H1 (cell line): ENCODE results near the gene WDR90. TPM values are rescaled to one million over a fixed set of nuclear protein-coding genes. Genes with fewer than 3 reads are reported as not detected.

Experiments used
- CTCF ChIA-PET: fragments of 300-600 bp; sonication (Branson Sonifier 250); formaldehyde crosslinking; loops from one replicate; lab custom pipeline; 2021; ENCODE audit not compliant: partially characterized antibody; lab: Charles Lee
- POLR2A ChIA-PET: fragments of 300-600 bp; sonication (Branson Sonifier 250); formaldehyde crosslinking; loops from one replicate; lab custom pipeline; 2021; ENCODE audit warnings: inconsistent platforms; ENCODE audit not compliant: partially characterized antibody; lab: Charles Lee
- DNase-seq, 2 experiments: peaks; one replicate each; pipeline versions ENCODE4 v3.0.0 to v3.0.0-alpha.2; 2010 to 2022; ENCODE audit warnings: low spot score in 2 of 2, low read depth in 1 of 2, mixed read lengths in 1 of 2
- FAIRE-seq: peaks from 2 replicates; lab custom pipeline; 2011; peaks lifted over from hg19 to GRCh38; lab: Jason Lieb, UNC
- H2AFZ ChIP-seq: 2 replicates; pipeline ENCODE4 v1.8.1; 2012; ENCODE audit warnings: low read length, inconsistent platforms
- H2AK5ac ChIP-seq: 2 replicates; pipeline ENCODE4 v1.6.1; 2013; ENCODE audit warnings: low read depth, low read length
- H2BK120ac ChIP-seq: replicated peaks from 2 replicates; pipeline ENCODE3; 2013; ENCODE audit warnings: low read depth, low read length, inconsistent platforms
- H2BK12ac ChIP-seq: 2 replicates; pipeline ENCODE4 v1.6.1; 2013; ENCODE audit warnings: low read depth, low read length
- H2BK15ac ChIP-seq: 2 replicates; pipeline ENCODE4 v1.6.1; 2013; ENCODE audit warnings: low read length
- H2BK20ac ChIP-seq: 2 replicates; pipeline ENCODE4 v1.6.1; 2013; ENCODE audit warnings: low read length
- H2BK5ac ChIP-seq: 2 replicates; pipeline ENCODE4 v1.6.1; 2013; ENCODE audit warnings: low read depth, low read length
- H3K14ac ChIP-seq: 2 replicates; pipeline ENCODE4 v1.6.1; 2013; ENCODE audit warnings: inconsistent platforms; ENCODE audit not compliant: insufficient read length
- H3K18ac ChIP-seq: 2 replicates; pipeline ENCODE4 v1.6.1; 2013; ENCODE audit warnings: low read length; ENCODE audit errors: extremely low read depth
- H3K23ac ChIP-seq: 2 replicates; pipeline ENCODE4 v1.6.1; 2013; ENCODE audit warnings: inconsistent platforms; ENCODE audit not compliant: insufficient read length
- H3K23me2 ChIP-seq: 2 replicates; pipeline ENCODE4 v1.6.1; 2013; ENCODE audit warnings: low read depth, low read length
- H3K27ac ChIP-seq: 2 replicates; pipeline ENCODE4 v1.6.1; 2011; ENCODE audit warnings: low read depth, low read length, inconsistent platforms
- H3K27me3 ChIP-seq, 4 experiments: replicated peaks in 1 of 4; 1 replicate in 1 of 4; 2 replicates in 3 of 4; pipeline versions ENCODE4 v1.6.1 to v1.8.1; 2011 to 2013; ENCODE audit warnings: low read length in 3 of 4, mild to moderate bottlenecking in 3 of 4, inconsistent platforms in 2 of 4, mixed read lengths in 2 of 4, moderate library complexity in 1 of 4; ENCODE audit not compliant: control insufficient read depth in 3 of 4, insufficient read depth in 3 of 4; ENCODE audit errors: extremely low read depth in 1 of 4
- H3K36me3 ChIP-seq, 4 experiments: 2 replicates each; pipeline versions ENCODE4 v1.6.1 to v1.8.1; 2011 to 2013; ENCODE audit warnings: mild to moderate bottlenecking in 4 of 4, low read length in 3 of 4, moderate library complexity in 2 of 4, control low read depth in 1 of 4, inconsistent platforms in 1 of 4; ENCODE audit not compliant: insufficient read depth in 4 of 4, control insufficient read depth in 2 of 4
- H3K4ac ChIP-seq: replicated peaks from 2 replicates; pipeline ENCODE3; 2013; ENCODE audit warnings: low read length, low read depth, mixed read lengths, inconsistent platforms; ENCODE audit not compliant: insufficient read length
- H3K4me1 ChIP-seq, 4 experiments: replicated peaks in 1 of 4; 1 replicate in 1 of 4; 2 replicates in 3 of 4; pipeline versions ENCODE4 v1.6.1 to v1.8.1; 2011 to 2013; ENCODE audit warnings: low read length in 3 of 4, inconsistent platforms in 2 of 4, mixed read lengths in 1 of 4; ENCODE audit not compliant: insufficient read depth in 4 of 4, control insufficient read depth in 3 of 4
- H3K4me2 ChIP-seq, 2 experiments: 2 replicates each; pipeline versions ENCODE4 v1.6.1 to v1.8.1; 2011 to 2013; ENCODE audit warnings: low read depth in 2 of 2, low read length in 2 of 2, control low read depth in 1 of 2, inconsistent platforms in 1 of 2, mild to moderate bottlenecking in 1 of 2; ENCODE audit not compliant: insufficient read depth in 1 of 2
- H3K4me3 ChIP-seq, 4 experiments: fragments of 200-600, 300-600 bp in 1 of 4; sonication (generic), shearing (Covaris generic), sonication (Bioruptor Twin) in 1 of 4; 2 replicates each; pipeline versions ENCODE4 v1.5.1 to v1.8.1; 2011 to 2016; ENCODE audit warnings: low read length in 4 of 4, low read depth in 3 of 4, control low read depth in 2 of 4, inconsistent platforms in 2 of 4, mild to moderate bottlenecking in 2 of 4, mixed read lengths in 1 of 4, moderate library complexity in 1 of 4; ENCODE audit not compliant: insufficient read depth in 2 of 4; ENCODE audit errors: extremely low read depth in 1 of 4
- H3K56ac ChIP-seq: replicated peaks from 2 replicates; pipeline ENCODE3; 2013; ENCODE audit warnings: low read depth, mild to moderate bottlenecking, mixed read lengths, low read length, inconsistent platforms; ENCODE audit not compliant: insufficient read length
- H3K79me1 ChIP-seq: 2 replicates; pipeline ENCODE4 v1.6.1; 2013; ENCODE audit warnings: low read depth, low read length, control low read depth
- H3K79me2 ChIP-seq, 2 experiments: 2 replicates each; pipeline versions ENCODE4 v1.6.1 to v1.8.1; 2012 to 2013; ENCODE audit warnings: low read length in 2 of 2, mild to moderate bottlenecking in 2 of 2, inconsistent platforms in 1 of 2; ENCODE audit not compliant: insufficient read depth in 2 of 2, control insufficient read depth in 1 of 2
- H3K9ac ChIP-seq, 4 experiments: replicated peaks in 1 of 4; 1 replicate in 1 of 4; 2 replicates in 3 of 4; pipeline versions ENCODE4 v1.6.1 to v1.8.1; 2011 to 2013; ENCODE audit warnings: low read depth in 3 of 4, low read length in 3 of 4, control low read depth in 2 of 4, mild to moderate bottlenecking in 2 of 4, moderate library complexity in 2 of 4, inconsistent platforms in 1 of 4; ENCODE audit errors: extremely low read depth in 1 of 4
- H3K9me3 ChIP-seq, 2 experiments: 2 replicates each; pipeline versions ENCODE4 v1.6.1 to v1.8.1; 2012 to 2013; ENCODE audit warnings: mild to moderate bottlenecking in 2 of 2, moderate library complexity in 2 of 2, control low read depth in 1 of 2, inconsistent platforms in 1 of 2, low read depth in 1 of 2, low read length in 1 of 2, mixed read lengths in 1 of 2; ENCODE audit not compliant: insufficient read depth in 2 of 2
- H4K20me1 ChIP-seq, 2 experiments: replicated peaks in 1 of 2; 2 replicates each; pipeline versions ENCODE3 to v1.8.1; 2011 to 2013; ENCODE audit warnings: inconsistent platforms in 2 of 2, low read length in 2 of 2, mild to moderate bottlenecking in 1 of 2; ENCODE audit not compliant: insufficient read depth in 2 of 2, control insufficient read depth in 1 of 2
- H4K5ac ChIP-seq: 2 replicates; pipeline ENCODE4 v1.6.1; 2013; ENCODE audit warnings: low read length, low read depth, mixed read lengths, inconsistent platforms; ENCODE audit not compliant: insufficient read length
- H4K8ac ChIP-seq: 2 replicates; pipeline ENCODE4 v1.8.0; 2013; ENCODE audit warnings: mild to moderate bottlenecking, moderate library complexity, low read length, inconsistent platforms; ENCODE audit not compliant: insufficient read depth; ENCODE audit errors: extremely low read depth
- H4K91ac ChIP-seq: replicated peaks from 2 replicates; pipeline ENCODE3; 2013; ENCODE audit warnings: low read length, mixed read lengths, inconsistent platforms; ENCODE audit not compliant: insufficient read length
- FOSL1 ChIP-seq: IDR thresholded peaks from 2 replicates; pipeline ENCODE4 v1.6.1; 2011; ENCODE audit warnings: mild to moderate bottlenecking, low read depth, low read length, moderate library complexity; ENCODE audit not compliant: insufficient read depth
- POLR2A ChIP-seq, 2 experiments: IDR thresholded peaks; 1 replicate in 1 of 2; 2 replicates in 1 of 2; pipeline ENCODE4 v1.6.1; 2011; ENCODE audit warnings: low read depth in 2 of 2, low read length in 2 of 2, mild to moderate bottlenecking in 2 of 2; ENCODE audit errors: control extremely low read depth in 1 of 2
- POU5F1 ChIP-seq: IDR thresholded peaks from 2 replicates; pipeline ENCODE4 v1.6.1; 2011; ENCODE audit warnings: low read depth, mild to moderate bottlenecking, low read length, moderate library complexity
- SIX5 ChIP-seq: IDR thresholded peaks from 2 replicates; pipeline ENCODE4 v1.6.1; 2011; ENCODE audit warnings: mild to moderate bottlenecking, low read depth, low read length
- TCF12 ChIP-seq: IDR thresholded peaks from 2 replicates; pipeline ENCODE4 v1.6.1; 2011; ENCODE audit warnings: low read depth, mild to moderate bottlenecking, low read length
- ZNF274 ChIP-seq: IDR thresholded peaks from 2 replicates; pipeline ENCODE4 v1.7.0; 2012; ENCODE audit warnings: low read length, borderline replicate concordance; ENCODE audit errors: extremely low read depth
- WGBS, 2 experiments: shearing (Covaris generic) in 1 of 2; methylation state at CpG; one replicate each; pipeline versions ENCODE4 v1.1.6 to v1.1.7; 2013 to 2015; ENCODE audit warnings: low lambda C conversion rate in 2 of 2, mixed read lengths in 2 of 2, inconsistent platforms in 1 of 2, low coverage in 1 of 2, missing lambda C conversion rate in 1 of 2; ENCODE audit not compliant: insufficient replicate concordance in 2 of 2, insufficient coverage in 1 of 2, insufficient read length in 1 of 2; ENCODE audit errors: extremely low coverage in 1 of 2, missing lambda C conversion rate in 1 of 2; 5-methylcytosine and 5-hydroxymethylcytosine counted together
- polyA plus RNA-seq, 7 experiments: library from polyadenylated mRNA; depleted of rRNA in 3 of 7; stranded (reverse) in 5 of 7; unstranded in 2 of 7; fragments of >200 nt in 5 of 7; fragments of 200-250 nt in 2 of 7; gene quantifications; 1 replicate in 5 of 7; 2 replicates in 1 of 7; 4 replicates in 1 of 7; pipeline versions ENCODE4 v1.2.1 to v1.2.3, GENCODE V29; 2011 to 2013; ENCODE audit warnings: missing spikeins in 2 of 7, mixed read lengths in 2 of 7
- total RNA-seq: library from RNA; stranded (reverse); fragmentation: NEBNext Ultra II Directional; extraction: Animal tissue kit (Norgen Biotek cat#: 25700); gene quantifications from 2 replicates; pipeline ENCODE4 v1.2.1, GENCODE V29; 2021
- TF ChIP-seq, protein P1 (sequence below): IDR thresholded peaks from 2 replicates; pipeline ENCODE4 v1.6.1; 2012; ENCODE audit warnings: low read length, inconsistent platforms
- TF ChIP-seq, protein P2 (sequence below): IDR thresholded peaks from 2 replicates; pipeline ENCODE4 v1.6.1; 2011; ENCODE audit warnings: low read depth, mild to moderate bottlenecking, low read length; ENCODE audit not compliant: insufficient read depth

WDR90 gene
- total and polyA plus RNA-seq, 2 of the 8 experiments (the other 6 are each of a cell fraction or from before 2014, with no cell fraction given), result 24.0 to 47.2 TPM

DNA sequence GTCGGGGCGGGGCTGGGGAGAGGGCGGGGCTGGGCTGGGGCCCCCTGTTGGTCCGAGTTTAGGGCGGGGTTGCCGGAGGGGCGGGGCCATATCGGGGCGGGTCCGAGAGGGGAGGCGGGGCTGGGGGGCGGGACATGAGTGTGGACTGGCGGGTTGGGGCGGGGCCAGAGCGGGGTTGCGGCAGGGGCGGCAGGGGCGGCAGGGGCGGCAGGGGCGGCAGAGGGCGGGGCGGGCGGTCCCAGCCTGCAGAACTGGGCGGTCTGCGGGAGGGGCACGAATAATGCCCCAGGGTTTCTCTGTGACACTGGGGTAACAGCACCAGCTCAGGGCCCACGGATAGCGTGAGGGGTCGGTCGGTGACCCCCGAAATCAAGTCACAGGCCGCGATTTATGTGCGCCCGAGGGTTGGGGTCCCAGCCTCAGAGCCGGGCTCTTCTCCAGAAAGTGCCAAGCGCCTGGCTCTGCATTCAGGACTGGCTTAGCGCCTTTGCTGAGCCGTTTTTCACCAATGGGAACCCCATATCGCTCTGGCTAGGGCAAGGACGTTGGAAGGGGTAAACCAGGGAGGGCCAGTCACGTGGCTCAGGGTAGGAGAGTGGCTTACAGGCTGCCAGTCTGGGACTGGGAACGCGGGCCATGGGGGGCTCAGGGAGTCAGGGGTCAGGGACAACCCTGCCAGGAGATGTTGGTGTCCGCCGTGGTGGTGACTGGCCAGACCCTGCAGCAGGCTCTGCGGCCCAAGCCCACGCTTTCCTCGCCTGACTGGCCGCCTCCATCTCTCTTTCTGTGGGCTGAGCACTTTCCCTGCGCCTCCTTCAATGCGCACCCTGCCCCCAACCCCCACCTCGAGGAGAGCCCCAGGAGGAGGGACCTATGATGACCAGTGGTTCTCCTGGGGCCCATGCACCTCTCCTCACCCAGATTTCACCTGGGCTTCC lies 11.8 kb upstream of the WDR90 start:
- peak overlapping the region; percentile 62 to 88 for H3K4me2 ChIP-seq
- peaks cover 9% of the 10 kb centered on the region; the same call in 1 of the 2 replicates for H3K23me2 ChIP-seq
- peak overlapping the region; percentile 60 for H4K5ac ChIP-seq
- WGBS, 2 experiments, result 60% methylated on average over 17 of the region's 53 CpGs; no CpG with 5 or more reads in 1 of the 2 experiments
- H3K14ac ChIP-seq, result no peak overlapping the region
- H2BK5ac ChIP-seq, result peak overlapping the region; percentile 94
- peak overlapping the region; percentile 47 for H2BK120ac ChIP-seq
- no peaks in the 10 kb centered on the region for H3K9me3 ChIP-seq
- FAIRE-seq, result no peak
- peaks cover 0 to 29% (median 18%) of the 10 kb centered on the region in 4 experiments; a peak in 6 of 7 replicates for H3K4me1 ChIP-seq
- peak overlapping the region; percentile 84 for H4K91ac ChIP-seq
- H3K56ac ChIP-seq, result peak overlapping the region; percentile 82
- no peak overlapping the region for H2BK20ac ChIP-seq
- no peak overlapping the region for H2AK5ac ChIP-seq
- no peaks in the 10 kb centered on the region for H3K79me1 ChIP-seq
- 0 out of 2 replicates have a peak overlapping the region, but pooled peaks have one; percentile 92 for H2BK12ac ChIP-seq
- peak overlapping the region; percentile 73 to 89 (median 77) for H3K4me3 ChIP-seq
- H2BK15ac ChIP-seq, result peak overlapping the region; percentile 96; the same call in 1 of the 2 replicates
- peak overlapping the region; percentile 62; the same call in 1 of the 2 replicates for H4K8ac ChIP-seq
- H3K27ac ChIP-seq, result peak overlapping the region; percentile 53; the same call in 1 of the 2 replicates
- H3K79me2 ChIP-seq, result peaks cover 0 to 6% of the 10 kb centered on the region in 2 experiments; a peak in 1 of 4 replicates
- peaks cover 0 to 21% (median 3%) of the 10 kb centered on the region in 4 experiments; a peak in 4 of 8 replicates for H3K36me3 ChIP-seq
- H3K9ac ChIP-seq, result no peak overlapping the region
- peak in 1 of 2 experiments; percentile 91 for DNase-seq
- 0 out of 2 replicates have a peak overlapping the region, but pooled peaks have one; percentile 34 for H2AFZ ChIP-seq
- H3K27me3 ChIP-seq, result no peaks in the 10 kb centered on the region
- ChIA-PET CTCF (interaction anchor here (0.8 to 2.9 kb wide), 16 partner anchors 8 to 142 kb away, joined by 3 to 24 read pairs (median 4); partner anchors contain the start of genes NHLRC4 and WDR90), POLR2A (interaction anchor here (0.6 to 2.7 kb wide), 21 partner anchors 9 to 253 kb away, joined by 3 to 16 read pairs (median 3); partner anchors contain the start of genes WDR24 and WDR90)
- peak overlapping the region; percentile 81 for H3K4ac ChIP-seq
- H3K18ac ChIP-seq, result peak overlapping the region; percentile 96
- H4K20me1 ChIP-seq, result peaks cover 3 to 8% of the 10 kb centered on the region in 2 experiments
- no peak overlapping the region for H3K23ac ChIP-seq
- TF ChIP-seq POLR2A (IDR thresholded peaks at IDR 0.05; ENCODE audit: control extremely low read depth in 1 of 2, low read depth in 2 of 2, low read length in 2 of 2), result no peak
- no peak for TF ChIP-seq POU5F1
- TF ChIP-seq ZNF274, result no peak
- TF ChIP-seq, protein P1, sequence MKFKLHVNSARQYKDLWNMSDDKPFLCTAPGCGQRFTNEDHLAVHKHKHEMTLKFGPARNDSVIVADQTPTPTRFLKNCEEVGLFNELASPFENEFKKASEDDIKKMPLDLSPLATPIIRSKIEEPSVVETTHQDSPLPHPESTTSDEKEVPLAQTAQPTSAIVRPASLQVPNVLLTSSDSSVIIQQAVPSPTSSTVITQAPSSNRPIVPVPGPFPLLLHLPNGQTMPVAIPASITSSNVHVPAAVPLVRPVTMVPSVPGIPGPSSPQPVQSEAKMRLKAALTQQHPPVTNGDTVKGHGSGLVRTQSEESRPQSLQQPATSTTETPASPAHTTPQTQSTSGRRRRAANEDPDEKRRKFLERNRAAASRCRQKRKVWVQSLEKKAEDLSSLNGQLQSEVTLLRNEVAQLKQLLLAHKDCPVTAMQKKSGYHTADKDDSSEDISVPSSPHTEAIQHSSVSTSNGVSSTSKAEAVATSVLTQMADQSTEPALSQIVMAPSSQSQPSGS, result no peak
- TF ChIP-seq SIX5, result no peak
- TF ChIP-seq FOSL1, result no peak
- TF ChIP-seq, protein P2, sequence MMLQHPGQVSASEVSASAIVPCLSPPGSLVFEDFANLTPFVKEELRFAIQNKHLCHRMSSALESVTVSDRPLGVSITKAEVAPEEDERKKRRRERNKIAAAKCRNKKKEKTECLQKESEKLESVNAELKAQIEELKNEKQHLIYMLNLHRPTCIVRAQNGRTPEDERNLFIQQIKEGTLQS, result 0 out of 2 replicates have a peak, but pooled peaks have one; percentile 10
- no peak for TF ChIP-seq TCF12
